GM19468 (cell line): ENCODE data around the gene PI16.
A peak's percentile ranks its signal among the peaks of the same experiment; 100 is the strongest.
"Not testable (repeated sequence)": the region's sequence is repeated elsewhere in the genome, so short reads cannot be mapped to it uniquely, and the experiment has no call there.

Experiments used
- ATAC-seq: cut with Tn5 transposase; IDR thresholded peaks from one replicate; pipeline ENCODE4 v1.9.1; 2021; ENCODE audit warnings: mild to moderate bottlenecking, moderate library complexity, moderate number of reproducible peaks; ENCODE audit not compliant: unreplicated experiment; ENCODE audit errors: extremely low read depth

The PI16 gene

DNA sequence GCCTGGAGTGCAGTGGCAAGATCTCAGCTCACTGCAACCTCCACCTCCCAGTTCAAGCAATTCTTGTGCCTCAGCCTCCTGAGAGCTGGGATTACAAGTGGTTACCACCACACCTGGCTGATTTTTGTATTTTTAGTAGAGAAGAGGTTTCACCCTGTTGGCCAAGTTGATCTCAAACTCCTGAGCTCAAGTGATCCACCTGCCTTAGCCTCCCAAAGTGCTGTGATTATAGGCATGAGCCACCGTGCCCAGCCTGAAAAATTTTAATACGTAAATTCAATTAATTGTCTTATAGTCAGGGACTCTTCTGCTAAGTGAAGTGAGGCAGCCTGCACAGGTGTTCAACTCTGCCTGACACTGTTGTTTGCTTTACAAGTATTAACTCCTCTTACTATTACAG, 35.9 kb downstream of the PI16 start:
- not testable (repeated sequence) for ATAC-seq

DNA sequence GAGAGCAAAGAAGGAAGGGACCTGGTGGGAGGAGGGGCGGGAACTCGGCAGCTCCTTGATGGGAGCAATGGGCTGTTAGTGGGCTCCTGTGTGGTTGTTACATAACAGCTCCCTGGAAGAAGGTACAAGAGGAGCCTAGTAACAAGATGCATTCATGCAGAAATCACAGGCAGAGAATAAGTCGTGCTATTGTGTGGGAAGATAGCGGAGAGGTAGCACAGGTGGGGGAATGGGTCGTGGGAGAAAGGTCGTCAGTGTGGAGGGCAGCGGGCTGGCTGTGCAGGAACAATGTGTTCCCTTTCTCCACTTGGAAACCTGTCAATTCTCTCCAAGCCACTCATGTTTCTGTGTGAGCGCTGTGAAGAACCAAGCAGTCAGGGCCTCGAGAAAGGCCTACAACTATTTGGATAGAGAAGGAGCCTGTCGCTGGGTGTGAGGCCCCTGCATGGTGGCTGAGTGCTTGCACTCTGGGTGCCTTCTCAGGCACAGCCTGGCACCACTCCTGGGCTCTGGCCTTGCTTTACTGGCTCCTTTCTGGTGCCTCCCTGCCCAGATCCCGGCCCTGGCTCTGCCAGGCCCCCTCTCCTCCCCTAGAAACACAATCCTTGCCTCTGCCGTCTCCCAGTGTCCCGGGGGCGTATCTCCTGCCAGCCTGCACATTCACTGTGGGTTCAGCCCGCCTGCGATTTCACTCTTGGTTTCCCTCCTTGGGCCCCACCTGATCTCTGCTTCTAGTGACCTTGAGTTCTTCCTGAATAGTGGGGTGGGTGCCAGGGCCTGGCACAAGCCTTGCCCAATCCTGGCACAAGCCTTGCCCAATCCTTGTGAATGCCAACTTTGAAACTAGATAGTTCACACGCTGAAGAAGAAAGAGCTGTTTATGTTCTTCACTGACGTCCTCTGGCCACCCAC, 43.5 kb downstream of the PI16 start:
- ATAC-seq, result no peak

DNA sequence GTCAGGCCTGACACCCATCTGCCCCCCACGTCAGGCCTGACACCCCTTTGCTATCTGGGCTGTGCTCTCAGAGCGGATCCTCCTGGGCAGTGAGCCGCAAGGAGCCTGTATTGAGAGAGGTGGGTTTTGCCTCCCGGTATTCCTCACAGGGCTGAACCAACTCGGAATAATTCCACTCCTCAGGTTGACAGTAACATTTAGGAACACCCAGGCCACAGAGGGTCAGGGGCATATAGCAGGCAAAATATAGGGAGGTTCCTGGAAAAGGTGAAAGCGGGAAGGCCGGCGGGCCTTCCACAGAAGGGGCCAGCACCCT, 44.1 kb downstream of the PI16 start:
- no peak for ATAC-seq

DNA sequence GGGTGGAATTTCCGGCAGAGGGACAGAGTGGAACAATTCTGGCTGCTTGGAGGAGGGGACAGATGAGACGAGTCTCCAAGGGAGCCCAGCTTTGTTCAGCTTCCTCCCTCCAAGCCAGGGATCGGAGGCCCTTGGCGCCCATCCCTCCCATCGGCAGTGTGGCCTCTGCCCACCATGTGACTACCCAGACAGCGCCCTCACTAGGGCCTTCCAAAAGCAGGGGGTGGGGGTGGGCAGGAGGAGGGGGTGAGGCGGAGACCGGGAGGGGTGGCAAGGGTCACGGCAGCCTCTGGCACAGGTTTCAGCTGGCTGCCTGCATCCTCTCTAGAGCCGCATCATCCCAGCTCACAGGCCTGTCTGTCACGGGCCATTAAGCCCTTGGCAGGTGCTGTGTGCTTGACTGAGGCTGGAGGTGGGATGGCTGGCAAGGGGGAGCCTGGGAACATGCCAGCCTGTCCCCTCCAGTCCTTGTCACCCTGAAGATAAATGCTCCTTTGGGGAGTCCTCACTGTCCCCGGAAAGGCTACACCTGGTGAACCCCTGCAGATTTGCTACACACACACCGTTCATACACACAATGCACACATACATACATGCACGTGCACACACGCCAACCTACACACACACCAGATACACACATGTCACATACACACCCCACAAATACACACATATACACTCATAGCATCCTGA, 44.7 kb downstream of the PI16 start:
- ATAC-seq, result no peak

DNA sequence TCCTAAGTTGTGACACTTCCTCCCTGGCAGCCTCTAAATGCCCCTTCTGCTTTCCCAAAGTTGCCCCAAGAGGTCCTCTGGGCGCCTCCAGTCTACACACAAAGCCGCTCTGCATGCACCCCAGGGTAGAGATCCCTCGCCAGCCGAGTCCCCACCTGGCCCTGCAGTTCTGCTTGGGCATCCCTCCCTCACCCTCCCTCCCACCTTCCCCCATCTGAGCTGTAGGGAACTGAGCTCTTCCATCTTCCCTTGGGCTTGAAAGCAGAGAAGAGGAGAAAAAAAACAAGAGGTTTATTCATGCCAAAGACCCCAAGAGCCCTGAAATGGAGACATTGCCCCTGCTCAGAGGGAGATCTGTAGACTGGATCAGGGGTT, 45.2 kb downstream of the PI16 start:
- ATAC-seq, result no peak

DNA sequence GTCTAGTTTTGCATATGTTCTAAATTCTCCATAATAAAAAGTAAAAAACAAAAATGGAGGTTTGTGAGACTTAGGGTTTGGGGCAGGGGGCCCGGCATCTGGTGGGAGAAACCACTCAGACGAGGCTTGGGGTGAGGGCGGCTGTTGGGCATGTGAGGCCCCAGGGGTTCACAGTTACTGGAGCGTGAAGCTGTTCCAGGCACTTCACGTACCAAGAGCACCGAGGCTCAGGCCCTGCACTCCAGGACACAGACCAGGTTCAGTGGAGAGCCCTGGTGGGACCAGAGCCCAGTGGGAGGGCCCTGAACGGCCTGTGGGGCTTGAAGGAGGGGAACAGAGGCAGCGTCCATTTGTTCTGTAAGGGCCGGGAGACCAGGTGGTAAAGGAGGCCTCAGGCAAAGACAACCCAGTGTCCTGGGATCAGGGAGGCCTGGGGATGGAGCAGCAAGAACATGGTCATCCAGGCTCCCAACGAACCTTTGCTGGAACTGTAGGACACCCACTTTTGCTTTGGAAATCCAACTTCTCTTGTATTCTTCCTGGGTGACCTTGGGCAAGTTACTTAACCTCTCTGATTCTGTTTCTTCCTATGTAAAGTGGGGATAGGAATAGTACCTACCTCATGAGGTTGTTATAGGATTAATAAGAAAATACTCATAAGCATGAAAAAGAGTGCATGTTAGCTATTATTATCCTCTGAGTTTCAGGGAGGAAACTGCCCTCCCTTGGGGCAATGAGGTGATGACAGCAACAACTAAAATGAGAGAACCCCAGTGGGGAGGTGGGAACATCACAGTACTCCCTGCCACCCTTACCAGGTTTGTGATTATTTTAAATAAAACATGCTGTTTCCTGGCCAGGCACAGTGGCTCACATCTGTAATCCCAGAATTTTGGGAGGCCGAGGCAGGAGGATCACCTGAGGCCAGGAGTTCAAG, 49.8 kb downstream of the PI16 start:
- no peak for ATAC-seq

DNA sequence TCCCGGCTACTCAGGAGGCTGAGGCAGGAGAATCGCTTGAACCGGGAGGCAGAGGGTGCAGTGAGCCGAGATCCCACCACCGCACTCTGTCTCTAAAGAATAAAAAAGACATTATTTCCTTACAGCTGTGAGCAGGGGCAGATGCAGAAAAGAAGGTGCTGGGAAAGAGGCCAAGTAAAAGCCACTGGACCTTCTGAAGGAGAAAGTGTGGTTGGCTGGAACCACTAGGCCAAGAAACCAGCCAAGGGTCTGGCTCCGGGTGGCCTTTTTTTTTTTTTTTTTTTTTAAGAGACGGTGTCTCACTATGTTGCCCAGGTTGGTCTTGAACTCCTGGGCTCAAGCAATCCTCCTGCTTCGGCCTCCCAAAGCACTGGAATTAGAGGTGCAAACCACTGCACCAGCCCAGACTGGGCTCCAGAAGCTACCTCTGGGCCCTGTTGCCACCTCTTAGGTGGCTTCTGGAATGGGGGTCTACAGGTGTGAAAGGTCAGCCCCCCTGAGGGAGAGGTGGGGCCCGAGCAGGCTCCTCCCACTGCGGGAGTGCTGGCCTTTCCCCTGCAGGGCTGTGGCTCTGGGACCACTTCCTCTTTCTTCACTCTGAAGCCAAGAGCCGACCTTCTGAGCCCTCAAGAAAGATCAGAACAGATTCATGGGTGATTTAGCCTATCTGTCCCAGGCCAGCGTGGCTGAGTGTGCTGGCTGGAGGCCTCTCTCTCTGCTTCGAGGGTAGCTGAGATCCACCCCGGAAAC, 50.7 kb downstream of the PI16 start, which contains the start of gene FGD2:
Gene FGD2 (plus strand): TSS at position 595 of the 750 bp plus-strand sequence. CDS start 163 bp downstream, outside the sequence.
- ATAC-seq, result peak; percentile 39

DNA sequence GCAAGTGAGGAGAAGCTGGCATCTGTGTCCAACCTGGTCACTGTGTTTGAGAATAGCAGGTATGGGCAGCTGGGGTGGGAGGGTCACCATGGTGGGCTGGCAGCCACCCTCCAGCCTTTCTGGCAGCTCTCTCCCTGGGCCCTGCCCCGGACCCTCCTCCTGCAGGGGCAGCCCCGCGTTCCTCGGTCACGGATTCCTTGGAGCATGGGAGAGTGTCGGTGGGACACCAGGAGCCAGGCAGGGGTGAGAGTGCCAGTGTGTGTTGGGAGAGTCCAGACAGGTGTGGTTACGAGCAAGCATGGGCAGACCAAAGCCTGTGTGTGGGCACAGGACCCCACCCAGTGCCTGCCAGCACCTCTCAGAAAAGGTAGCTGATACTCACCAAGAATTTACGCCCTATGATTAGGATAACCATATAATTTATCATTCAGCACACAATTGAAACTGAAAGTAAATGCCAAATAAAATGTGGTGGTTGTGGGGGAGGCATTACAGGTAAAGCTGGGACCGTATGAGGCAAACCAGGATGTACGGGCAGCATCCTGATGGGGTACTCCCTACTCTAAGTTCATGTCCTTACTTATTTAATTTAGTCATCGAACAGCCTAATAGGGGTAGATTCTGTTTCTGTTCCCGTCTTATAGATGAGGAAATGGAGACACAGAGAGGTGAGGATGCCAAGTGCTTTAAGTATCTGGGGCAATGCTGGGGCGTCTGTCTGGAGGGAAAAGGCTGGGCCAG, 51.5 kb downstream of the PI16 start:
- no peak for ATAC-seq

DNA sequence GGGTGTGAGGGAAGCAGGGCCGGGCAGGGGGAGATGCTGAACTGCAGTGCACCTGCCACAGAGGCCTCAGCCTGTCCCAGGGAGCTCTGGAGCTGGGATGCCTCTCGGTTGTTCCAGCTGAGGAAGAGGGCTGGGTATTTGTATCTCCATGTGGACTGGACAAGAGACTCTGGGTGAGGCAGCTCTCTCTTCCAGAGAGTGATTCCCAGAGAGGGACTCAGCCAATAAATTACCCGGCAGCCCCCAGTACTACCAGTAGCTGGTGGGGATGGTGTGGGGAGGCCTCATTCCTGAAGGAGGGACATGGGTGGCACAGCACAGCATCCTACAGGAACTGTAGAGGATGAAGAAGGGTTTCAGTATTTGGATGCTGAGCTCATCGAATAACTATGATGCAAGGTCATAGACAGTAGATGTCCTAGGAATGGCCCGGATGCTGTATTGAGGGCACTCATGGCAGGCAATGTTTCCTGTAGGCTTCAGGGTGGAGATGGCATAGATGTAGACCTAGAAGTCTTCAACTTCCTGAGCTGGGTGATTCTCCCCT, 52.3 kb downstream of the PI16 start:
- no peak for ATAC-seq

DNA sequence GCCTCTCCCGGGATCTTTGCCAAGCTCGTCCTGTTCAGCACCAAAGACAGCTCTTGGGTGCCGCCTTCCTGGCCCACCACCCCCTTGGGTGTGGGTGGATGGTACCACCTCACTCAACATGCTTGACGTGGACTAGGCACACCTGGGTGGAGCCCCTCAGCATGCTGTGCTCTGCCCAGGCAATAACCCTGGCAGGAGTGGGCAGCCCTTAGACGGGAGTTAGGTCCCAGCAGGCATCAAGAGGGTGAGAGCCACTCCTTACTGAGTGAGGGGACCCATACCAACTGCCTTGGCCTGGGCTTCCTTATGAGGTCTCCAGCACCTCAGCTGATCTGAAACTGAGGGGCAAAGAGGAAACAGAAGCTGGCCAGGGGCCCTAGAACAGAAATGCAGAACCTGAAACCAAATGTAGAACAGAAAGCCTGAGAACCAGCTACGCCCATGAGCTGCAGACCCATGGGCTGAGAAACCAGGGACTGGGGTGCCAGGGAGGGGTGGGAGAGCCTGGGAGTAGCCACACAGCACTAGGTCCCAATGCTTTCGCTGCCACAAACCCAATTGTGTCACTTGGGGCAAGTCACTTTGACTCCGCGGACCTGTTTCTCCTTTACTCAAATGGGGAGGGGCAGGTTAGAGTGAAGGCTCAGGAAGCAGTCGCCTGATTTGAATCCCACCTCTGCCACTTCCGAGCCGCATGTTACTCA, 53.0 kb downstream of the PI16 start:
- no peak for ATAC-seq

DNA sequence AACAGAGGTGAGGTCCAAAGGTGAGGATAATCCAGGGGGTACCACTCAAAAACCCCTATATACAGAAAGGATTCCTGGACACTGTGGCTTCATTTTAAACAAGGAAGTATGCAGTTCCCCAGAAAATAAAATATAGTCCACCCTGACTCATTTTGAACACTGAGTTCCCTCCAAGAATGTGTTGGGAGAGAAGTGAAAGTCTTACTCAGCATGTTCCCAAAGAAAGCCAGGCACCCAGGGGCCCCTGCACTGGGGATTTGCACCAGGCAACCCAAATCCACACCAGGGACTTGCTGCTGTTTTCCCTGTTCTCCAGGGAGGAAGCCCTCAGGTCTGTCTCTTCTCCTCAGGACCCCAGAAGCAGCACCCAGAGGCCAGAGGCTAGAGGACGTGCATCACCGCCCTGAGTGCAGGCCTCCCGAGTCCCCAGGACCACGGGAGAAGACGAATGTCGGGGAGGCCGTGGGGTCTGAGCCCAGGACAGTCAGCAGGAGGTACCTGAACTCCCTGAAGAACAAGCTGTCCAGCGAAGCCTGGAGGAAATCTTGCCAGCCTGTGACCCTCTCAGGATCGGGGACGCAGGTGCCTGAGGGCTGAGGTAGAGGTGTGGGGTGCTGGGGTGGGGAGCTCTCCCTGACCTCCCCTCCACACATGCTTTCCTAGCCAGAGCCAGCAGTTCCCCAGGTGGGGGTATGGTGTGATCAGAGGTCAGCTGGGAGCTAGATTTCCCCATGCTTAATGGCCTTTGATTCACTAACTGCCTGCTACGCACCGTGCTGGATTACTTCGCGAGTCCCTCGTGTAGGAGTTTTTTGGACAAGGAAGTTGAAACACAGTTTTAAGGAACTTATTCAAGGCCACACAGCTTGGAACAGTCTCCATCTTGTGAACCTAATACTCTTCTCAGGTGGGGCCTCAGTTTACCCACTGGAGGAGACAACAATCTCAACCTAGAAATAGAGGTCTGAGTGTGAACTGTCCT, 54.2 kb downstream of the PI16 start:
- no peak for ATAC-seq

DNA sequence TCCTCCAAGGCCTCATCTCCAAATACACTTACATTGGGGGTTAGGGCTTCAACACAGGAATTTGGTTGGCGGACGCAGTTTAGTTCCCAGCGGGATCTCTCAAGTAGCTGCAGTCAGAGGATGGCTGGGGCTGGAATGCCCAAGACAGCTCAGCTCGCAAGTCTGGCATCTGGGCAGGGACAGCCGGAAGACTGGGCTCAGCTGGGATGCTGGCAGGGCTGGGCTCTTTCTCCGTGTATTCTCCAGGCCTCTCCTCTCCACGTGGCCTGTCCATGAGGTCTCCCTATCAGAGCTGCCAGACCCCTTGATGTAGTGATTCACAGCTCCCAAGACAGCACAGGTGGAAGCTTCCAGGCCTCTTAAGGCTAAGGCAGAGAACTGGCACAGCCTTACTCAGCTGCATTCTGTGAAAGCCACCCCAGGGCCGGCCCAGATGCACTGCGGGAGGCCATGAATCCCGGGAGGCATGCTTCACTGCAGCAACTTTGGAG, 55.9 kb downstream of the PI16 start:
- no peak for ATAC-seq

DNA sequence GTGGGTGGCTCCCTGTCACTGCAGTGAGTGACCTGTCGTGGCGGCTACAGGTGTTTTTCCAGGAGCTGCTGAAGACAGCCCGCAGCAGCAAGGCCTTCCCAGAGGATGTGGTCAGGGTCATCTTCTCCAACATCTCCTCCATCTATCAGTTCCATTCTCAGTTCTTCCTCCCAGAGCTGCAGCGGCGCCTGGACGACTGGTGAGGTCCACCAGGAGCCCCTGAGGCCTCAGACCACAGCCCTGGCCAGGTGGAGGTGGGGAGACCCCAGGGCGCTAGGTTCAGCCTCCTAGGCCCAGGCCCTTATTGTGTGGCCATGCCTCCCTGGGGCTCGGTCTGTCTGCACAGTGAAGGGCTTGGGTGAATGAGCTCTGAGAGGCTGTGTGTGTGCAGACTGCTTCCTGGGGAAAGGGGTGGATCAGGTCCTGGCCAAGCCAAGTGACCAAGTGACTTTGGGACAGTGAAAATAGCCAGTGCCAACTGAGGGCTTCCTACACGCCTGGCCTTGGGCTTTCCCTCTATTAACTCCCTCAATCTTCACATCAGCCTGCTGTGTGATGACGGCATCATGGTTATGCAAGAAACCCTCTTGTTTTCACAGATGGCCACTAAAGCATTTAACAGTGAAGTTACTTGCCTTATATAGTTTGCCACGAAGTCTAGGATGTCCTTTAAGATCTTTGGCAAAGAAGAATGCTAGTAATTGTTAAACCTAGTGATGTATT, 57.3 kb downstream of the PI16 start:
- ATAC-seq, result no peak

DNA sequence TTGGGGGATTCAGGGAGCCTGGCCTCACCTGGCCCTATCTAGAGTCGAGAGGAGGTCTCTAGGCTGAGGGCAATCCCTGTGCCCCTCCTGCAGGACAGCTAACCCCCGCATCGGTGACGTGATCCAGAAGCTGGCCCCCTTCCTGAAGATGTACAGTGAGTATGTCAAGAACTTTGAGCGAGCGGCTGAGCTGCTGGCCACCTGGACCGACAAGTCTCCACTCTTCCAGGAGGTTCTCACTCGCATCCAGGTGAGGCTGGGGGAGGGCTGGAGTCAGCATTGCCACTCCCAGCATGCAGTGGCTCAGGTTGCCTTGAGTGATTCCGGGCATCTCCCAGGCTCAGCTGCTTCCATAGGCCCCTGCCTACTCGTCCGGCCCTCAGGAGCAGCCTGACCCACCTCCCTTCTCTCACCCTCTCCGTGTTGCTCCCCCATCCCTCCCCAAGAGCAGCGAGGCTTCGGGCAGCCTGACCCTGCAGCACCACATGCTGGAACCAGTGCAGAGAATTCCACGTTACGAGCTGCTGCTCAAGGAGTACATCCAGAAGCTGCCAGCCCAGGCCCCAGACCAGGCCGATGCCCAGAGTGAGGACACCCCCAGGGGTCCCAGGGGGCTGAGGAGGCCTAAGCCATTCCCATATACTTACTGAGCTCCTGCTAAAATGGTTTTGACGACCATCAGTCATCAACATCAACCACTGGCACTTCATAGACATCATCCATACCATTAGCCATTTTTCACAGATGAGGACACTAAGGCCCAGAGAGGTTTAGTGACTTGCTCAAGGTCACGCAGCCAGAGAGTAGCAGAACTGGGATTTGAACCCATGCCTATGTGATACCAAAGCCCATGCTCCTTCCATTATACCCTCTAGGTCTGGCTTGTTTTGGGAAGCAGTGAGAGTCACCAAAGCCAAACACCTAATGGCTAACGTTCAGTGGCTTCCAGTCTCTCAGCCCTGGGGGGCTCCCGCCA, 59.3 kb downstream of the PI16 start:
- no peak for ATAC-seq
